HG02588 (cell line): Measurements from ENCODE around the gene FAM47A.

Source experiments
- ATAC-seq: cut with Tn5 transposase; IDR thresholded peaks from one replicate; pipeline ENCODE4 v1.9.1; 2021; ENCODE audit warnings: mild to moderate bottlenecking, moderate library complexity; ENCODE audit not compliant: unreplicated experiment

The FAM47A gene

GRCh38 chrX:34132028-34132427 lies at the start of gene FAM47A:
FAM47A (minus strand) TSS chrX:34132314; CDS start chrX:34132278, 36 bp downstream.
- ATAC-seq, result no peak

GRCh38 chrX:34147345-34147744 lies 15.2 kb upstream of the FAM47A start:
- ATAC-seq, result no peak

- no peak for ATAC-seq
Measured at GRCh38 chrX:34146906-34147305, 14.8 kb upstream of the FAM47A start.

- ATAC-seq, result no peak
Measured at GRCh38 chrX:34144246-34144645, 12.1 kb upstream of the FAM47A start.

- no peak for ATAC-seq
Measured at GRCh38 chrX:34140816-34141215, 8.7 kb upstream of the FAM47A start.

- no peak for ATAC-seq
Measured at GRCh38 chrX:34130980-34131744, 952 bp downstream of the FAM47A start.

- no peak for ATAC-seq
Measured at GRCh38 chrX:34130501-34130900, 1.6 kb downstream of the FAM47A start.

- ATAC-seq, result no peak
Measured at GRCh38 chrX:34126011-34126410, 6.1 kb downstream of the FAM47A start.

- no peak for ATAC-seq
Measured at GRCh38 chrX:34119122-34119521, 13.0 kb downstream of the FAM47A start.

- no peak for ATAC-seq
Measured at GRCh38 chrX:34112459-34112858, 19.7 kb downstream of the FAM47A start.
